HEK293T (cell line): ENCODE data around the gene FUT3.

Source experiments
- CTBP1 ChIP-seq: fragments of 450-650 bp; IDR thresholded peaks from 2 replicates; pipeline ENCODE4 v1.6.1; 2016; ENCODE audit warnings: borderline replicate concordance
- ELF4 ChIP-seq: fragments of 450-650 bp; IDR thresholded peaks from 2 replicates; pipeline ENCODE4 v1.6.1; 2017; ENCODE audit warnings: antibody characterized with exemption
- FOXK2 ChIP-seq: fragments of 450-650 bp; IDR thresholded peaks from 2 replicates; pipeline ENCODE4 v1.6.1; 2016; ENCODE audit warnings: mild to moderate bottlenecking
- TARDBP ChIP-seq: fragments of 450-650 bp; IDR thresholded peaks from 2 replicates; pipeline ENCODE4 v1.6.1; 2016
- ZNF384 ChIP-seq: fragments of 450-650 bp; IDR thresholded peaks from 2 replicates; pipeline ENCODE4 v1.6.1; 2016

GRCh38 chr19:5838353-5839064 lies 12.7 kb downstream of the FUT3 start:
- TF ChIP-seq TARDBP (no peak), FOXK2 (no peak), ZNF384 (no peak), ELF4 (no peak), CTBP1 (no peak)
